Liver (tissue), 3 donors: Measurements from ENCODE around the gene ZNF565.
"Not testable (repeated sequence)": the region's sequence is repeated elsewhere in the genome, so short reads cannot be mapped to it uniquely, and the experiment has no call there.

Experiments
- FOXA1 ChIP-seq: IDR thresholded peaks from 2 replicates; pipeline ENCODE4 v1.6.1; 2016; ENCODE audit warnings: antibody characterized with exemption
- HNF4A ChIP-seq, 2 donors: conservative IDR thresholded peaks; 2 replicates each; pipeline ENCODE4 v1.6.1; 2016; ENCODE audit warnings: antibody characterized with exemption in 2 of 2, mild to moderate bottlenecking in 2 of 2
- HNF4G ChIP-seq: IDR thresholded peaks from 2 replicates; pipeline ENCODE4 v1.6.1; 2016; ENCODE audit warnings: antibody characterized with exemption
- JUND ChIP-seq, 2 donors: IDR thresholded peaks; 2 replicates each; pipeline ENCODE4 v1.6.1; 2016; ENCODE audit warnings: antibody characterized with exemption in 2 of 2
- MAX ChIP-seq: IDR thresholded peaks from 2 replicates; pipeline ENCODE4 v1.6.1; 2016; ENCODE audit warnings: antibody characterized with exemption
- RAD21 ChIP-seq, 2 donors: IDR thresholded peaks; 2 replicates each; pipeline ENCODE4 v1.6.1; 2016; ENCODE audit warnings: antibody characterized with exemption in 2 of 2, mild to moderate bottlenecking in 2 of 2
- RXRA ChIP-seq, 2 donors: IDR thresholded peaks; 2 replicates each; pipeline ENCODE4 v1.6.1; 2017 to 2018; ENCODE audit warnings: antibody characterized with exemption in 2 of 2, mild to moderate bottlenecking in 1 of 2
- SP1 ChIP-seq: IDR thresholded peaks from 2 replicates; pipeline ENCODE4 v1.6.1; 2018; ENCODE audit warnings: antibody characterized with exemption, mild to moderate bottlenecking
- TAF1 ChIP-seq: conservative IDR thresholded peaks from 2 replicates; pipeline ENCODE4 v1.6.1; 2016; ENCODE audit warnings: antibody characterized with exemption, mild to moderate bottlenecking
- YY1 ChIP-seq: IDR thresholded peaks from 2 replicates; pipeline ENCODE4 v1.6.1; 2016; ENCODE audit warnings: antibody characterized with exemption, mild to moderate bottlenecking
- ZBTB33 ChIP-seq: IDR thresholded peaks from 2 replicates; pipeline ENCODE4 v1.6.1; 2016; ENCODE audit warnings: antibody characterized with exemption
- TF ChIP-seq, protein P1 (sequence below): fragments of 150-350 bp; IDR thresholded peaks from 2 replicates; pipeline ENCODE4 v1.5.1; 2017; ENCODE audit warnings: improper control_type of control experiment, low read depth, low read length; ENCODE audit not compliant: missing input control
- TF ChIP-seq, protein P2 (sequence below): IDR thresholded peaks from 2 replicates; pipeline ENCODE4 v1.6.1; 2016; ENCODE audit warnings: antibody characterized with exemption
- TF ChIP-seq, protein P3 (sequence below): IDR thresholded peaks from 2 replicates; pipeline ENCODE4 v1.6.1; 2016; ENCODE audit warnings: antibody characterized with exemption, mild to moderate bottlenecking
- donor health status: healthy.
- donor health status: healthy.

DNA sequence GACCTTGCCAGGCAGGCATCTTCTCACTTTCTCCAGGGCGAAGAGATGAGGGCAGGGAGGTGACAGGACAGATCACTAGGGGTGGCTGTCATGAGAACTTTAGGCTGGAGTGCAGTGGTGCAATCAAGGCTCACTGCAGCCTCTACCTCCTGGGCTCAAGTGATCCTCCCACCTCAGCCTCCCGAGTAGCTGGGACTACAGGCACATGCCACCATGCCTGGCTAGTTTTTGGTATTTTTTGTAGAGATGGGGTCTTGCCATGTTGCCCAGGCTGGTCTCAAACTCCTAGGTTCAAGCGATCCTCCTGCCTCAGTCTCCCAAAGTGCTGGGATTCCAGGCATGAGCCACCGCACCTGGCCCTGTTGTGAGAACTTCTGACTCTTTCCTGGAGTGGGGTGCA lies 79.6 kb downstream of the ZNF565 start:
- TF ChIP-seq, protein P1, sequence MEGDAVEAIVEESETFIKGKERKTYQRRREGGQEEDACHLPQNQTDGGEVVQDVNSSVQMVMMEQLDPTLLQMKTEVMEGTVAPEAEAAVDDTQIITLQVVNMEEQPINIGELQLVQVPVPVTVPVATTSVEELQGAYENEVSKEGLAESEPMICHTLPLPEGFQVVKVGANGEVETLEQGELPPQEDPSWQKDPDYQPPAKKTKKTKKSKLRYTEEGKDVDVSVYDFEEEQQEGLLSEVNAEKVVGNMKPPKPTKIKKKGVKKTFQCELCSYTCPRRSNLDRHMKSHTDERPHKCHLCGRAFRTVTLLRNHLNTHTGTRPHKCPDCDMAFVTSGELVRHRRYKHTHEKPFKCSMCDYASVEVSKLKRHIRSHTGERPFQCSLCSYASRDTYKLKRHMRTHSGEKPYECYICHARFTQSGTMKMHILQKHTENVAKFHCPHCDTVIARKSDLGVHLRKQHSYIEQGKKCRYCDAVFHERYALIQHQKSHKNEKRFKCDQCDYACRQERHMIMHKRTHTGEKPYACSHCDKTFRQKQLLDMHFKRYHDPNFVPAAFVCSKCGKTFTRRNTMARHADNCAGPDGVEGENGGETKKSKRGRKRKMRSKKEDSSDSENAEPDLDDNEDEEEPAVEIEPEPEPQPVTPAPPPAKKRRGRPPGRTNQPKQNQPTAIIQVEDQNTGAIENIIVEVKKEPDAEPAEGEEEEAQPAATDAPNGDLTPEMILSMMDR, result not testable (repeated sequence)
- TF ChIP-seq RAD21 (IDR thresholded peaks at IDR 0.05); HNF4A (conservative IDR thresholded peaks at IDR 0.05); SP1; MAX; ZBTB33; TAF1; JUND (IDR thresholded peaks at IDR 0.05); RXRA (IDR thresholded peaks at IDR 0.05); HNF4G; FOXA1; YY1: not testable (repeated sequence)
- TF ChIP-seq, protein P2, sequence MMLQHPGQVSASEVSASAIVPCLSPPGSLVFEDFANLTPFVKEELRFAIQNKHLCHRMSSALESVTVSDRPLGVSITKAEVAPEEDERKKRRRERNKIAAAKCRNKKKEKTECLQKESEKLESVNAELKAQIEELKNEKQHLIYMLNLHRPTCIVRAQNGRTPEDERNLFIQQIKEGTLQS, result not testable (repeated sequence)
- TF ChIP-seq, protein P3, sequence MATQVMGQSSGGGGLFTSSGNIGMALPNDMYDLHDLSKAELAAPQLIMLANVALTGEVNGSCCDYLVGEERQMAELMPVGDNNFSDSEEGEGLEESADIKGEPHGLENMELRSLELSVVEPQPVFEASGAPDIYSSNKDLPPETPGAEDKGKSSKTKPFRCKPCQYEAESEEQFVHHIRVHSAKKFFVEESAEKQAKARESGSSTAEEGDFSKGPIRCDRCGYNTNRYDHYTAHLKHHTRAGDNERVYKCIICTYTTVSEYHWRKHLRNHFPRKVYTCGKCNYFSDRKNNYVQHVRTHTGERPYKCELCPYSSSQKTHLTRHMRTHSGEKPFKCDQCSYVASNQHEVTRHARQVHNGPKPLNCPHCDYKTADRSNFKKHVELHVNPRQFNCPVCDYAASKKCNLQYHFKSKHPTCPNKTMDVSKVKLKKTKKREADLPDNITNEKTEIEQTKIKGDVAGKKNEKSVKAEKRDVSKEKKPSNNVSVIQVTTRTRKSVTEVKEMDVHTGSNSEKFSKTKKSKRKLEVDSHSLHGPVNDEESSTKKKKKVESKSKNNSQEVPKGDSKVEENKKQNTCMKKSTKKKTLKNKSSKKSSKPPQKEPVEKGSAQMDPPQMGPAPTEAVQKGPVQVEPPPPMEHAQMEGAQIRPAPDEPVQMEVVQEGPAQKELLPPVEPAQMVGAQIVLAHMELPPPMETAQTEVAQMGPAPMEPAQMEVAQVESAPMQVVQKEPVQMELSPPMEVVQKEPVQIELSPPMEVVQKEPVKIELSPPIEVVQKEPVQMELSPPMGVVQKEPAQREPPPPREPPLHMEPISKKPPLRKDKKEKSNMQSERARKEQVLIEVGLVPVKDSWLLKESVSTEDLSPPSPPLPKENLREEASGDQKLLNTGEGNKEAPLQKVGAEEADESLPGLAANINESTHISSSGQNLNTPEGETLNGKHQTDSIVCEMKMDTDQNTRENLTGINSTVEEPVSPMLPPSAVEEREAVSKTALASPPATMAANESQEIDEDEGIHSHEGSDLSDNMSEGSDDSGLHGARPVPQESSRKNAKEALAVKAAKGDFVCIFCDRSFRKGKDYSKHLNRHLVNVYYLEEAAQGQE, result not testable (repeated sequence)
